Loucy (cell line): Measurements from ENCODE around the gene FNDC8.

Experiments used
- EZH2phosphoT487 ChIP-seq: fragments of 200-600 bp; IDR thresholded peaks from 2 replicates; pipeline ENCODE4 v1.6.1; 2018; ENCODE audit warnings: antibody characterized with exemption, mild to moderate bottlenecking, moderate library complexity, borderline replicate concordance
- TF ChIP-seq, protein P1 (sequence below): fragments of 200-600 bp; sonication (generic); conservative IDR thresholded peaks from 2 replicates; pipeline ENCODE4 v1.5.1; 2014; ENCODE audit warnings: mild to moderate bottlenecking, antibody characterized with exemption, low read length

DNA sequence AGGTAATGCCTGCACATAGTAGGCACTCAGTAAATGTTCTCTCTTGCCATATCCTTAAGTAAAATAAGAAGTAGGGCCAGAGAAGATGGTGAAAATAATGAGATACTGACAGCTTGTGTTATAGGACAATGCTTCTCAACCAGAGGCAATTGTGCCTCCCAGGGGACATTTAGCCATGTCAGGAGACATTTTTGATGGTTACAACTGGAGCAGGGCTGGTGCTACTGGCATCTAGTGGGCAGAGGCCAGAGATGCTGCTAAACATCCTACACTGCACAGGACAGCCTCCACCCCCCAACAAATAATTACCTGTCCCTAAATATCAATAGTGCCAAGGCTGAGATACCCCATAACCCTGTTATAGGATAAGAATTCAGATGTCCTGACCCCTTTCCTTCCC is 3.4 kb upstream of the FNDC8 start:
- TF ChIP-seq, protein P1, sequence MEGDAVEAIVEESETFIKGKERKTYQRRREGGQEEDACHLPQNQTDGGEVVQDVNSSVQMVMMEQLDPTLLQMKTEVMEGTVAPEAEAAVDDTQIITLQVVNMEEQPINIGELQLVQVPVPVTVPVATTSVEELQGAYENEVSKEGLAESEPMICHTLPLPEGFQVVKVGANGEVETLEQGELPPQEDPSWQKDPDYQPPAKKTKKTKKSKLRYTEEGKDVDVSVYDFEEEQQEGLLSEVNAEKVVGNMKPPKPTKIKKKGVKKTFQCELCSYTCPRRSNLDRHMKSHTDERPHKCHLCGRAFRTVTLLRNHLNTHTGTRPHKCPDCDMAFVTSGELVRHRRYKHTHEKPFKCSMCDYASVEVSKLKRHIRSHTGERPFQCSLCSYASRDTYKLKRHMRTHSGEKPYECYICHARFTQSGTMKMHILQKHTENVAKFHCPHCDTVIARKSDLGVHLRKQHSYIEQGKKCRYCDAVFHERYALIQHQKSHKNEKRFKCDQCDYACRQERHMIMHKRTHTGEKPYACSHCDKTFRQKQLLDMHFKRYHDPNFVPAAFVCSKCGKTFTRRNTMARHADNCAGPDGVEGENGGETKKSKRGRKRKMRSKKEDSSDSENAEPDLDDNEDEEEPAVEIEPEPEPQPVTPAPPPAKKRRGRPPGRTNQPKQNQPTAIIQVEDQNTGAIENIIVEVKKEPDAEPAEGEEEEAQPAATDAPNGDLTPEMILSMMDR: peak; percentile 67
- TF ChIP-seq EZH2phosphoT487: no peak
